Measurements from ENCODE around the gene ACAD9. TPM values are rescaled to one million over a fixed set of nuclear protein-coding genes. Genes with fewer than 3 reads are reported as not detected.

Gene ACAD9
- total RNA-seq, 4 donors from 2014 or later: 13.1 to 51.4 (median 44.5) TPM

DNA sequence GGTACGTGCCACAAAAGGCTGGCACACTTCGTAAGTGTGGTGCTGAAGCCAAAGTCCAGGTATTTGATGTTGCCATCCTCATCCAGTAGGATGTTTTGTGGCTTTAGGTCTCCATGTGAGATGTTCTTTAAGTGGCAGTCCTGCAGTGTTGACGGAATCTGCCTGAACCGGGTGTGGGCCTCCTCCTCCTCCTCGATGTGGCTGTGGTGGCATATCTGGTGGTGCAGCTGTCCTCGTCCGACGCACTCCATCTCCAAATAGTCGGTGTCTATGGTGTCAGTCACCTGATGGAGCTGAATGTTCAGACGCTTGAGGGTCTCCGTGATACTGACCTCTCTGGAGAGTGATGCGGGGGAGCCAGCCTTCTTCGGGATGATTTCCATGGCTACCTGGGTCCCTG, 30.5 kb upstream of the ACAD9 start:
- H3K27ac ChIP-seq: no peak overlapping the region
- no peak overlapping the region for H3K4me3 ChIP-seq
- H3K36me3 ChIP-seq: no peaks in the 10 kb centered on the region
- intact Hi-C loops (cut with DNase I; ENCODE audit: low total_unique reads): no loop called here
- no peaks in the 10 kb centered on the region for H3K27me3 ChIP-seq
- H3K4me1 ChIP-seq: no peaks in the 10 kb centered on the region
- no peak for DNase-seq
- no peak for TF ChIP-seq CTCF (IDR thresholded peaks at IDR 0.05)
- no peak for TF ChIP-seq POLR2A (IDR thresholded peaks at IDR 0.05)
- no peaks in the 10 kb centered on the region for H3K9me3 ChIP-seq

DNA sequence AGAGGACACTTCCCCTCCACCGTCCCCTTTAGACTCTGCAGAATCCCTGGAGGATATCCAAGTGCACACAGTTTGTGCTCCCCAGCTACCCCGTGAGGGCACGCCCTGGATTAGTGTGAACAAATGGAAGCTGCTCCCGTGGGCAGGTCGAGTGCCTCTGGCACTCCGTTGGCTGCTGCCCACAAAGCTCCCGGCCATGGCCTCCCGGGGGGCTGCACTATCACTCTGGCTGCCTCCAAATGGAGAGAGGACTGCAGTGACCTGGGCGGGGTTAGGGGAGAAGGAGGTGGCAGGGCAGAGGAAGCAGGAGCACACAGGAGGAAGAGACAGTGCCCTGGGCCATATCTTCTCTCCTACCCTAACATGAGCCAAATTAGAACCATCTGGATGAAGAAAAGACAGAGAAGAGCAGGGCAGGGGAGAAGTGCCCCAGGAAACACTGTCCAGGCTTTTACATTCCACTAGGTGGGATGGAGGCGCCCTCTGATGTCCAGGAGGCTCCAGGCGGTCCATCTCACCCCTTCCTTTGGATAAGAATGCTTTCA, 29.4 kb upstream of the ACAD9 start:
- TF ChIP-seq CTCF (IDR thresholded peaks at IDR 0.05) (no peak), POLR2A (IDR thresholded peaks at IDR 0.05) (no peak)

DNA sequence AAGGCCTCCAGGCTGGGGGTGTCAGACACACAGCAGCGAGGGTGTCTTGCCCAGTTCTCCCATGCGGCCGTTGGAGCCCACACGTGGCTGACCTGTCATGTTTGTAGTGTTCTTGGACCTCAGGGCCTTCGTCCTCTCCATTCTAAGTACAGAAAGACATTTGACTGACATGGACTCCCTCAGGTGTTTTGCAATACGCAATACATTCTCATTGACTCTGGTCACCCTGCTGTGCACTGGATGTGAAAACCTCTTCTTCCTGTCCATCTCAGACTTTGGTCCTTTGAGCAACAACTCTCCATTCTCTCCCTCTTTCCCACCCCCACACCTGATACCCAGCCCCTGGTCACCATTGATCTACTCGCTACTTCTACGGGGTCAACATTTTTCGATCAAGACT, 28.9 kb upstream of the ACAD9 start:
- no peak for DNase-seq
- Histone ChIP-seq H3K36me3 (no peaks in the 10 kb centered on the region), H3K27me3 (no peaks in the 10 kb centered on the region), H3K9me3 (no peaks in the 10 kb centered on the region), H3K27ac (no peak overlapping the region), H3K4me1 (no peaks in the 10 kb centered on the region), H3K4me3 (no peak overlapping the region)
- intact Hi-C loops (cut with DNase I; ENCODE audit: low total_unique reads): no loop called here
- TF ChIP-seq CTCF (IDR thresholded peaks at IDR 0.05) (no peak), POLR2A (IDR thresholded peaks at IDR 0.05) (no peak)

More for the DNA sequence above, 29.4 kb upstream of the ACAD9 start:
- Histone ChIP-seq H3K36me3 (no peaks in the 10 kb centered on the region), H3K4me3 (no peak overlapping the region), H3K27me3 (no peaks in the 10 kb centered on the region), H3K27ac (no peak overlapping the region), H3K4me1 (no peaks in the 10 kb centered on the region), H3K9me3 (no peaks in the 10 kb centered on the region)
- DNase-seq: no peak
- intact Hi-C loops (cut with DNase I; ENCODE audit: low total_unique reads): no loop called here

GRCh38 chr3:128851601-128852000, 27.8 kb upstream of the ACAD9 start:
- TF ChIP-seq POLR2A (IDR thresholded peaks at IDR 0.05) (no peak), CTCF (IDR thresholded peaks at IDR 0.05) (no peak)
- Histone ChIP-seq H3K4me1 (no peaks in the 10 kb centered on the region), H3K27ac (no peak overlapping the region), H3K4me3 (no peak overlapping the region), H3K9me3 (no peaks in the 10 kb centered on the region), H3K36me3 (no peaks in the 10 kb centered on the region), H3K27me3 (no peaks in the 10 kb centered on the region)
- no peak for DNase-seq
- intact Hi-C loops (cut with DNase I; ENCODE audit: low total_unique reads): no loop called here

DNA sequence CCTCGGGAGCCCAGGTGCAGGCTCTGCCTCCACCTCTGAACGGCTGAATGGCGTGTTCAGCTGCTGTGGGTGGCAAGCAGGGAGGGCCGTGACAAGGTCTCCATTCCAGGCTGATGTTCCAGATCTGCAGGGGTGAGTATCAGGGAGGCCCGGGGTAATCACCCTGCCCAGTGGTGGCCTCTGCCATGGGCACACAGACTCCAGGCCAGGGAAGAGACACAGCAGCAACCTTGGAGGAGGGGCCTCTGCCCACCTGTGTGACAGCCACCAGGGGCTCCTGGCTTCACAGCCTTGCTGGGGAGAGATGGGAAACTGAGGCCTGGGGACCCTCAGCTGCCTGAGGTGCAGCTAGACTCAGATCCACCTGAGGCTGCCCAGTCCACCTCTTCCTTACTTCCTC, 25.6 kb upstream of the ACAD9 start:
- intact Hi-C loops (cut with DNase I; ENCODE audit: low total_unique reads): no loop called here
- no peaks in the 10 kb centered on the region for H3K27me3 ChIP-seq
- H3K36me3 ChIP-seq: no peaks in the 10 kb centered on the region
- no peak for DNase-seq
- H3K4me1 ChIP-seq: no peaks in the 10 kb centered on the region
- no peak for TF ChIP-seq POLR2A (IDR thresholded peaks at IDR 0.05)
- TF ChIP-seq CTCF (IDR thresholded peaks at IDR 0.05): no peak
- no peak overlapping the region for H3K4me3 ChIP-seq
- H3K27ac ChIP-seq: no peak overlapping the region
- H3K9me3 ChIP-seq: peaks cover 0 to 5% of the 10 kb centered on the region in 2 donors
